ENCODE data around the gene ZNF177.

DNA sequence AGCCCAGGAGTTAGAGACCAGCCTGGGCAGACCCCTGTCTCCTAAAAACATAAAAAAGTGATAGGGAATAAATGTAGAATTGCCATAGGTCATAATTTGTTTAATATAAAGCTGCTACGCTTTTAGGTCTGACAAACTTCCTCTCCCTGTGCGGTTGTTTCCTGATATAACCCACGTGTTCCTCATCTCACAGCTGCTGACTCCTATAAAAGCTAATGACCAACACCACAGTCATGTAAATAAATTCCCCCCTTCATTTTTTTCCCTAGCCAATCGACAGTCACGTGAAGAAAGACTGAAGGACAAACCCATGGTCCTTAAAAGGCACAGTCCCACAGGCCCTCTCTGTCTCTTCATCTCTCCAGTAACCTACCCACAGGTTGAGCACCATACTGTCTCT lies 45.0 kb downstream of the ZNF177 start:
- TF ChIP-seq POLR2A (IDR thresholded peaks at IDR 0.05; ENCODE audit: low read depth), result no peak
- TF ChIP-seq CTCF (IDR thresholded peaks at IDR 0.05), result no peak
